Measurements from ENCODE around the gene SRMS. TPM values are rescaled to one million over a fixed set of nuclear protein-coding genes. Genes with fewer than 3 reads are reported as not detected.

Gene SRMS
- total RNA-seq, 1 experiment from 2014 or later: 0.22 TPM

DNA sequence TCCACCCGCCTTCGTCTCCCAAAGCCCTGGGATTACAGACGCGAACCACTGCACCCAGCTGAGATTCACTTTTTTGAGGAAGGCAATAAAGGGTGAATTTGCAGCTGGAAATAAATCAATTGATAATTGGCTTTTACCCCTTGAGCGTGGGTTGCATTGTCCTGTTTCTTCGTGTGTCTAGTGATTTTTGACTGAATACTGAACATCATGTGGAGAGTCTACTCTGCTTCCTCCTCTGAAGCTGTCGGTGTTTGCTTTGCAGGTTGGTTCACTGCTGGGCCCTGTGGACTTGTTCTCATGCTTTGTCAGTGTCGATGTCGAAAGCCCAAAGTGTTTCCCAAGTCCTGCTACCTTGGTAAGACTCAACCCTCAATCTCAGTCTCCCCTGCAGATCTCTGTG lies 42.9 kb downstream of the SRMS start:
- Histone ChIP-seq H3K79me2 (ENCODE audit: low read length) (no peaks in the 10 kb centered on the region), H3K4me2 (ENCODE audit: low read length) (no peak overlapping the region), H3K27me3 (ENCODE audit: low read length) (no peaks in the 10 kb centered on the region), H2AFZ (ENCODE audit: low read length) (no peak overlapping the region), H3K4me1 (ENCODE audit: insufficient read depth, low read length) (no peaks in the 10 kb centered on the region), H3K9me3 (ENCODE audit: low read length) (no peaks in the 10 kb centered on the region), H3K4me3 (ENCODE audit: low read length) (no peak overlapping the region), H4K20me1 (ENCODE audit: low read length) (no peaks in the 10 kb centered on the region), H3F3A (ENCODE audit: low read length, unreplicated experiment) (no peaks in the 10 kb centered on the region), H3K36me3 (ENCODE audit: low read depth, low read length) (no peaks in the 10 kb centered on the region), H3K9me2 (replicated peaks; ENCODE audit: low read length) (no peaks in the 10 kb centered on the region), H3K9ac (ENCODE audit: low read length) (no peak overlapping the region), H3K27ac (ENCODE audit: low read length) (no peak overlapping the region)
- DNase-seq (no peak), ATAC-seq (no peak)
- intact Hi-C loops (cut with micrococcal nuclease): no loop called here
- ChIA-PET CTCF (no interaction called here), POLR2A (ENCODE audit: unreplicated experiment) (no interaction called here)
- TF ChIP-seq, protein P1, sequence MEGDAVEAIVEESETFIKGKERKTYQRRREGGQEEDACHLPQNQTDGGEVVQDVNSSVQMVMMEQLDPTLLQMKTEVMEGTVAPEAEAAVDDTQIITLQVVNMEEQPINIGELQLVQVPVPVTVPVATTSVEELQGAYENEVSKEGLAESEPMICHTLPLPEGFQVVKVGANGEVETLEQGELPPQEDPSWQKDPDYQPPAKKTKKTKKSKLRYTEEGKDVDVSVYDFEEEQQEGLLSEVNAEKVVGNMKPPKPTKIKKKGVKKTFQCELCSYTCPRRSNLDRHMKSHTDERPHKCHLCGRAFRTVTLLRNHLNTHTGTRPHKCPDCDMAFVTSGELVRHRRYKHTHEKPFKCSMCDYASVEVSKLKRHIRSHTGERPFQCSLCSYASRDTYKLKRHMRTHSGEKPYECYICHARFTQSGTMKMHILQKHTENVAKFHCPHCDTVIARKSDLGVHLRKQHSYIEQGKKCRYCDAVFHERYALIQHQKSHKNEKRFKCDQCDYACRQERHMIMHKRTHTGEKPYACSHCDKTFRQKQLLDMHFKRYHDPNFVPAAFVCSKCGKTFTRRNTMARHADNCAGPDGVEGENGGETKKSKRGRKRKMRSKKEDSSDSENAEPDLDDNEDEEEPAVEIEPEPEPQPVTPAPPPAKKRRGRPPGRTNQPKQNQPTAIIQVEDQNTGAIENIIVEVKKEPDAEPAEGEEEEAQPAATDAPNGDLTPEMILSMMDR (conservative IDR thresholded peaks at IDR 0.05; ENCODE audit: low read depth, low read length): no peak
- TF ChIP-seq EZH2 (IDR thresholded peaks at IDR 0.05; ENCODE audit: low read length, unreplicated experiment) (no peak), EZH2phosphoT487 (IDR thresholded peaks at IDR 0.05; ENCODE audit: borderline replicate concordance, low read length) (no peak)
- no TSS peak for BruUV-seq (replicated peaks)

GRCh38 chr20:63503524-63503923 lies 44.0 kb downstream of the SRMS start:
- no peaks in the 10 kb centered on the region for H3K9me2 ChIP-seq (replicated peaks; ENCODE audit: low read length)
- BruUV-seq (replicated peaks): no TSS peak
- intact Hi-C loops (cut with micrococcal nuclease): no loop called here
- H3K4me1 ChIP-seq (ENCODE audit: insufficient read depth, low read length): no peaks in the 10 kb centered on the region; the same call in 1 of the 2 replicates
- H3K9ac ChIP-seq (ENCODE audit: low read length): no peak overlapping the region
- H2AFZ ChIP-seq (ENCODE audit: low read length): no peak overlapping the region
- no peak overlapping the region for H3K4me2 ChIP-seq (ENCODE audit: low read length)
- H4K20me1 ChIP-seq (ENCODE audit: low read length): no peaks in the 10 kb centered on the region
- ATAC-seq (no peak), DNase-seq (no peak)
- no peaks in the 10 kb centered on the region for H3K9me3 ChIP-seq (ENCODE audit: low read length)
- H3F3A ChIP-seq (ENCODE audit: low read length, unreplicated experiment): no peaks in the 10 kb centered on the region
- H3K27me3 ChIP-seq (ENCODE audit: low read length): no peaks in the 10 kb centered on the region
- ChIA-PET CTCF (no interaction called here), POLR2A (ENCODE audit: unreplicated experiment) (no interaction called here)
- H3K27ac ChIP-seq (ENCODE audit: low read length): no peak overlapping the region
- no peaks in the 10 kb centered on the region for H3K79me2 ChIP-seq (ENCODE audit: low read length)
- TF ChIP-seq EZH2phosphoT487 (IDR thresholded peaks at IDR 0.05; ENCODE audit: borderline replicate concordance, low read length) (no peak), EZH2 (IDR thresholded peaks at IDR 0.05; ENCODE audit: low read length, unreplicated experiment) (no peak)
- TF ChIP-seq, protein P1 (conservative IDR thresholded peaks at IDR 0.05; ENCODE audit: low read depth, low read length): no peak
- H3K36me3 ChIP-seq (ENCODE audit: low read depth, low read length): no peaks in the 10 kb centered on the region
- no peak overlapping the region for H3K4me3 ChIP-seq (ENCODE audit: low read length)

DNA sequence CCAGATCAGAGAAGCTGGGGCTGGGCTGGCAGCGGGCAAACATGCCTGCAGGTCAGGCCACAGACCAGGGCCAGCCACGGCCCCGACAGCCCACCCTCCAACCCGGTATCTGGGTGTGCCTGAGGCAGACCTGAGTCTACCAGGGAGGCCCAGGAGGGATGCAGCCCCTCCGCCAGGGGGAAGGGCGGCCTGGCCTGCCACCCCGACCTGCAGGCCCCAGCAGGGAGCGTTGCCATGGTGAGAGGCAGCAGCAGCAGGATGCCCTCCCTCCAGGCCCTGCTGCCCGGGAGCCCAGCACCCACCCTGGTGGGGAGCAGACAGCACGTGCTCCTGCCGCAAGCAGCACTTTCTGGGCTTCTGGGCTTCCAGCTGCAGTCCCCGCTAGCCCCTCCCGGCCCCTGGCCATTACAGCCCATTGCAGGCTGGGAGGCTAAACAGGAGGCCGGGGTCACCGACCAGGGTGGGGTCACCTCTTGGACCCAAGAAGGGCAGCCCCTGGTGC lies 44.8 kb downstream of the SRMS start:
- Histone ChIP-seq H4K20me1 (ENCODE audit: low read length) (no peaks in the 10 kb centered on the region), H3K4me1 (ENCODE audit: insufficient read depth, low read length) (peaks cover 2% of the 10 kb centered on the region), H3K9me3 (ENCODE audit: low read length) (no peaks in the 10 kb centered on the region), H3F3A (ENCODE audit: low read length, unreplicated experiment) (no peaks in the 10 kb centered on the region), H3K9ac (ENCODE audit: low read length) (no peak overlapping the region), H2AFZ (ENCODE audit: low read length) (no peak overlapping the region), H3K4me2 (ENCODE audit: low read length) (no peak overlapping the region), H3K27me3 (ENCODE audit: low read length) (no peaks in the 10 kb centered on the region), H3K9me2 (replicated peaks; ENCODE audit: low read length) (no peaks in the 10 kb centered on the region), H3K36me3 (ENCODE audit: low read depth, low read length) (no peaks in the 10 kb centered on the region), H3K4me3 (ENCODE audit: low read length) (no peak overlapping the region), H3K79me2 (ENCODE audit: low read length) (peaks cover 7% of the 10 kb centered on the region), H3K27ac (ENCODE audit: low read length) (no peak overlapping the region)
- ChIA-PET POLR2A (ENCODE audit: unreplicated experiment) (no interaction called here), CTCF (no interaction called here)
- TF ChIP-seq EZH2phosphoT487 (IDR thresholded peaks at IDR 0.05; ENCODE audit: borderline replicate concordance, low read length) (no peak), EZH2 (IDR thresholded peaks at IDR 0.05; ENCODE audit: low read length, unreplicated experiment) (no peak)
- TF ChIP-seq, protein P1 (conservative IDR thresholded peaks at IDR 0.05; ENCODE audit: low read depth, low read length): no peak
- intact Hi-C loops (cut with micrococcal nuclease): no loop called here
- no peak for DNase-seq
- BruUV-seq (replicated peaks): no TSS peak
- no peak for ATAC-seq

Measured in PC-3 (cell line).